Muscle layer of colon (tissue), 2 donors: Measurements from ENCODE around the gene CNN1.

ENCODE experiments used
- H3K27ac ChIP-seq: one replicate; pipeline ENCODE4 v1.7.0; 2013; ENCODE audit warnings: low read depth, mild to moderate bottlenecking, low read length, moderate library complexity
- H3K27me3 ChIP-seq, 2 donors: one replicate each; pipeline ENCODE4 v1.7.0; 2013; ENCODE audit warnings: low read length in 2 of 2, mild to moderate bottlenecking in 2 of 2; ENCODE audit not compliant: insufficient read depth in 2 of 2, control insufficient read depth in 1 of 2
- H3K36me3 ChIP-seq: one replicate; pipeline ENCODE4 v1.7.0; 2013; ENCODE audit warnings: mild to moderate bottlenecking, low read length; ENCODE audit not compliant: insufficient read depth
- H3K4me1 ChIP-seq: one replicate; pipeline ENCODE4 v1.7.0; 2013; ENCODE audit warnings: mild to moderate bottlenecking, low read length; ENCODE audit not compliant: insufficient read depth
- H3K4me3 ChIP-seq, 2 donors: one replicate each; pipeline ENCODE4 v1.7.0; 2013; ENCODE audit warnings: low read length in 2 of 2, low read depth in 1 of 2, mild to moderate bottlenecking in 1 of 2, moderate library complexity in 1 of 2
- H3K9ac ChIP-seq: one replicate; pipeline ENCODE4 v1.7.0; 2013; ENCODE audit warnings: low read length
- H3K9me3 ChIP-seq: one replicate; pipeline ENCODE4 v1.7.0; 2013; ENCODE audit warnings: mild to moderate bottlenecking, low read length
- donor health status: abdominal sarcoma.
- donor health status: Adenocarcinoma of cecum.

The CNN1 gene

DNA sequence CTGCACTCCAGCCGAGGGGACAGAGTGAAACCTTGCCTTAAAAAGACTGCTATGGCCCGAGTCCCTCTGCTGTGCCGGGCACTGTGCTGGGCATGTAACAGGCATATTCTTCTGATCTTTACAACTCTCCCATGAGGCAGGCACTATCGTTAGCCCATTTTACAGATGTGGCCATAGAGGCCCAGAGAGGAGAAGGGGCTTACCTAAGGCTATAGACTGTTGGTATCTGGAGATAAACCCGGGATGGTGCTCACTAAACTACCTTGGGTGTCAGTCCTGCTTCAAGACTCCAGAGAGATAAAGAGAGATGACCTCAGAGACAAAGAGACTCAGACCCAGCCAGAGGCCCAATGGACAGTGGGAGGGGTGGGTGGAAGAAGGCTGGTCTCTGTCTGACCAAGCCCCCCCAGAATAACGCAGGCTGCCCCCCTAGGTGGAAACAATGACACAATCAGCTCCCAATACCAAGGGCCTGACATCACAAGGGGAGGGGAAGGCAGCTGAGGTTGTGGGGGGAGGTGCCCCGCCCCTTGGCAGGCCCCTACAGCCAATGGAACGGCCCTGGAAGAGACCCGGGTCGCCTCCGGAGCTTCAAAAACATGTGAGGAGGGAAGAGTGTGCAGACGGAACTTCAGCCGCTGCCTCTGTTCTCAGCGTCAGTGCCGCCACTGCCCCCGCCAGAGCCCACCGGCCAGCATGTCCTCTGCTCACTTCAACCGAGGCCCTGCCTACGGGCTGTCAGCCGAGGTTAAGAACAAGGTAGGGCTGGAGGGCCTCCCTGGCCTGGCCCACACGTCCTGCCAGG is at the start of gene CNN1:
TSS of gene CNN1 (plus strand) at position 620 of the 805 bp plus-strand sequence. CDS start at position 697, 77 bp downstream.
- Histone ChIP-seq H3K9me3 (no peaks in the 10 kb centered on the region), H3K27ac (peak within 1 kb of the TSS; percentile 75), H3K4me3 (peak within 1 kb of the TSS; percentile 30 to 98), H3K36me3 (peaks cover 12% of the 10 kb centered on the region), H3K9ac (peak within 1 kb of the TSS; percentile 100), H3K27me3 (no peaks in the 10 kb centered on the region), H3K4me1 (peaks cover 22% of the 10 kb centered on the region)

DNA sequence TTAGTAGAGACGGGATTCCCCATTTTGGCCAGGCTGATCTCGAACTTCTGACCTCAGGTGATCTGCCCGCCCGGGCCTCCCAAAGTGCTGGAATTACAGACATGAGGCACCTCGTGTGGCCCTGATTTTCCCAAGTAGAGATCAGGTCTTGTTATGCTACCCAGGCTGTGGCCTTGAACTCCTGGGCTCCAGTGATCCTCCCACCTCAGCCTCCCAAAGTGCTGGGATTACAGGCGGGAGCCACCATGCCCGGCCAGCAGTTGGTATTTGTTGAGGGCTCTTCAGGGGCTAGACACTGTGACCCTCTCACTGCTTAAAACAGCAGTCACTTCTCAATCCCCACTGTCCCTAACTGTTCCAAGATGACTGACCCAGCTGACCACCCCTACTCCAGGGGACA is 49.3 kb upstream of the CNN1 start:
- Histone ChIP-seq H3K27ac (no peak overlapping the region), H3K4me3 (no peak overlapping the region), H3K36me3 (no peaks in the 10 kb centered on the region), H3K4me1 (no peaks in the 10 kb centered on the region), H3K27me3 (peaks cover 0 to 17% of the 10 kb centered on the region in 2 donors), H3K9ac (no peak overlapping the region), H3K9me3 (no peaks in the 10 kb centered on the region)

DNA sequence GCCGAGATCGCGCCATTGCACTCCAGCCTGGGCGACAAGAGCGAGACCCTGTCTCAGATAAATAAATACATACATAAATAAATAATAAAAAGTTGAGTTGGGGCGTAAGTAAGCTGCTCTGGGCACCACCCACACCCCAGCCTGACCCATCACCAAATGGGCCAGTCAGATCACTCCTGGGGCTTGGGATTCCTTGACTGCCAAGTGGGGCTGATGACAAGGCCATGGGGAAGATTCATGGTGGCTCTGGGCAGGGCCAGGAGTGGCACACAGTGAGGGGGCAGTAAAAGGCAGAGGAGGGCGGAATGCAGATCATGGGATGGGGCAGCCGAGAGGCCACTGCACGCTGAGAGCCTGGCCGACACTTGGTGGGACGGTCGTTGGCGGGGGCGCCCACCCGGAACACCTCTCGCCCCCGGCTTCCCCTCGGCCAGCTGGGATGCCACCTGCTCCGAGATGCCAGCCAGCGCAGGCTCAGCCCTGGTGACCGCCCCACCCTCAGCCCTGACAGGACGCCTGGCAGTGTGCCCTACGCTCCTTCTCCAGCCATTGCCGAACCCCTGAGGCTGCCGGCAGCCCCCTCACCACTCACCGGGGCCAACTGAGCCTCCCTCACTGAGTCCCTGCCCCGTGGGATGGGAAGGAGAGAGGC is 43.9 kb upstream of the CNN1 start:
- Histone ChIP-seq H3K36me3 (peaks cover 11% of the 10 kb centered on the region), H3K9me3 (no peaks in the 10 kb centered on the region), H3K4me3 (no peak overlapping the region), H3K27ac (no peak overlapping the region), H3K9ac (no peak overlapping the region), H3K4me1 (no peaks in the 10 kb centered on the region), H3K27me3 (no peaks in the 10 kb centered on the region)

DNA sequence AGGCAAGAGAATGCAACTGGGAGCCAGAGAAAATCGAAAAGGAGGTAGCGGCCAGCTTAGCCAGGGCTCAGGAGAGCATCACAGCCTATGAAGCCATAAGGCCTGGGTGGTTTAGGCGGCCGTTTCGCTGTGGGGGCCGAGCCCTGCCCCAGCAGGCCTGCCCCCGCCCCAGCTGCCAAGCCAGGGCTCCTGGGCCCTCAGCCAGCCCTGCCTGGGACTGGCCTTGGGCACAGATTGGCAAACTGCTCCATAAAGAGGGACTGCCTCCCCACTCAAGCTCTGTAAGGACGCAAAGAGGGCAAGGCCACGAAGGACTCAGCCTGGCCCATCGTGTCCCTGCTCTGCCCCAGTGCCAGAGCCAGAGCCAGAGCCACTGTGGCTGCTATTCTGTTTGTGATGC is 43.2 kb upstream of the CNN1 start:
- H3K27me3 ChIP-seq, result no peaks in the 10 kb centered on the region
- no peak overlapping the region for H3K27ac ChIP-seq
- no peak overlapping the region for H3K4me3 ChIP-seq
- H3K9ac ChIP-seq, result no peak overlapping the region
- no peaks in the 10 kb centered on the region for H3K4me1 ChIP-seq
- no peaks in the 10 kb centered on the region for H3K9me3 ChIP-seq
- peaks cover 11% of the 10 kb centered on the region for H3K36me3 ChIP-seq

DNA sequence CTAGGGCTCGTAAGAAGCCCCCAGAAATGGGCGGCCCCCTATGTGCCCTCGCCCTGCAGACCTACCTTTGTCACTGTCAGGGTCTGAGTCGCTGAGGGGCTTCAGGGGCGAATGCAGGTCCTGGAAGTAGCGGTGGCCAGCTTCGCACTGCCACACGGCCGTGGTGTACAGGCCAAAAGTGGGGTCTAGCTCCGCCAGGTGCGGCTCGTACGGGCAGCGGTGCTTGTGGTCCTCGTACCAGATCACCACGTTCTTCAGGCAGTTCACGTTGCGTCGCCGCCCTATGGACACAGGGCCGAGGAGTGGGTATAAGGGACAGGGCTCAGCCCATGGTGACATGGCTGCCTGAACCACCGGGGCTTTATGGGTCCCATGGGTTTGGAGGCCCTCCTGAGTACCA is 42.8 kb upstream of the CNN1 start:
- Histone ChIP-seq H3K4me3 (no peak overlapping the region), H3K9me3 (no peaks in the 10 kb centered on the region), H3K9ac (no peak overlapping the region), H3K27me3 (no peaks in the 10 kb centered on the region), H3K4me1 (no peaks in the 10 kb centered on the region), H3K36me3 (peaks cover 11% of the 10 kb centered on the region), H3K27ac (no peak overlapping the region)

DNA sequence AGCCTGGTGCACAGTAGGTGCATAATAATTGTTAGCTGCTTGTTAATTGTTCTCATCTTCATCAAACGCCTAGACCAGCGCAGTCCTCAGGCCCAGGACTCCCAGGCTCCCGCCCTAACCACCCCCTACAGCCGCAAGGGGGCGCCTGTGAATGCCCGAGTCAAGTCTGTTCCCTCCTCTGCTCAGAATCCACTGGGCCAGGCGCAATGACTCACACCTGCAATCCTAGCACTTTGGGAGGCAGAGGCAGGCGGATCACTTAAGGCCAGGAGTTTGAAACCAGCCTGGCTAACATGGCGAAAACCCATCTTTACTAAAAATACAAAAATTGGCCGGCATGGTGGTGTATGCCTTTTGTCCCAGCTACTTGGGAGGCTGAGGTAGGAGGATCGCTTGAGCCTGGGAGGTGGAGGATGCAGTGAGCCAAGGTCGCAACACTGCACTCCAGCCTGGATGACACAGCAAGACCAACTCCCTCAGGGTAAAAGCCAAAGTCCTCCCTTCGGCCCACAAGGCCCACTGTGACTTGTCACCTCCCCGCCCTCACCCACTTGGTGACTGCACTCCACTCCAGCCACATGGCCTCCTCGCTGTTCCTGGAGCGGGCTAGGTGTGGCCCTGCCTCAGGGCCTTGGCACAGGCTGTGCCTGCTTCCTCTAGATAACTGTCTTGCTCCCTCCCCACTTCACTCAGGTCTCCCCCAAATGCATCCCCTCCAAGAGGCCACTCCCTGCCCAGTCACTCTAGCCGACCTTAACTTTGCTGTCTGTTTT is 42.1 kb upstream of the CNN1 start:
- H3K4me1 ChIP-seq, result no peaks in the 10 kb centered on the region
- H3K4me3 ChIP-seq, result no peak overlapping the region
- H3K9ac ChIP-seq, result no peak overlapping the region
- no peaks in the 10 kb centered on the region for H3K9me3 ChIP-seq
- peaks cover 11% of the 10 kb centered on the region for H3K36me3 ChIP-seq
- no peak overlapping the region for H3K27ac ChIP-seq
- H3K27me3 ChIP-seq, result no peaks in the 10 kb centered on the region

DNA sequence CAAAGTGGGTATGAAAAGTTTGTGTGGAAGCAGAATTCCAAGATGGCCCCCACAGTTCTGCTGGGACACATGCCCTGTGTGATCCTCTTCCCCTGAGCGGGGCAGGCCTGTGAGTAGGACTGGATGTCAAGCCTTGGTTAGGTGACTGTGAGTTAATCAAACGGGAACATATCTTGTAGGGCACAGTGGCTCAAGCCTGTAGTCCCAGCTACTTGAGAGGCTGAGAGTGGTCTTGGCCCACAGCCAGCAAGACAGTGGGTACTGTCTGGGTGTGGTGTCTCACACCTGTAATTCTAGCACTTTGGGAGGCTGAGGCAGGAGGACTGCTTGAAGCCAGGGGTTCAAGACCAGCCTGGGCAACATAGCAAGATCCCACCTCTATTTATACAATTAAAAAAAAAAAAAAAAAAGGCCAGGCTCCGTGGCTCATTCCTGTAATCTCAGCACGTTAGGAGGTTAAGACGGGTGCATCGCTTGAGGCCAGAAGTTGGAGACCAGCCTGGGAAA is 39.4 kb upstream of the CNN1 start:
- Histone ChIP-seq H3K27ac (no peak overlapping the region), H3K9ac (no peak overlapping the region), H3K4me1 (peaks cover under 1% of the 10 kb centered on the region), H3K27me3 (no peaks in the 10 kb centered on the region), H3K4me3 (no peak overlapping the region), H3K36me3 (peaks cover 11% of the 10 kb centered on the region), H3K9me3 (no peaks in the 10 kb centered on the region)

DNA sequence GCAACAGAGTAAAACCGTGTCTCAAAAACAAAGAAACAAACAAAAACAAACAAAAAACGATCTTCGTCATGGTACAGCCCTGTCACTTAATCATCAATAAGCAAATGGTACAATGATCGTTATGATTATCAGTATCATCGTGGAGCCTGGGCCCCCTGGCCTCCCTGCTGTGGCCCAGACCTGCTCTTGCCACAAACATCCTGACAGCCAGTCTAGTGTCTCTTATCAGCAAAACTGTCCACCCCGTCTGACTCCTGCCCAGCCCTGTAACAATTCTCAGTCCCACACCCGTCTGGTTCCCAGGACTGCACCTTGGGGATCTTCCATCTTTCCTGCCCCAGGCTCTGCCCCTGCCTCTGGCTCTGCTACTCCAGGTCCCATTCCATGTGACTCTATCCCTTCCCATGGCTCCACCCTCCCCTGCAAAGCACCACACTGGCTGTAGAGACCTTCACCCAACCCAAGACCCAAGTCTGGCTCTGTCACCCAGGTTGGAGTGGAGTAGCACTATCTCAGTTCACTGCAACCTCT is 38.7 kb upstream of the CNN1 start:
- peaks cover 11% of the 10 kb centered on the region for H3K36me3 ChIP-seq
- no peak overlapping the region for H3K27ac ChIP-seq
- H3K27me3 ChIP-seq, result no peaks in the 10 kb centered on the region
- H3K4me3 ChIP-seq, result no peak overlapping the region
- H3K4me1 ChIP-seq, result peaks cover 7% of the 10 kb centered on the region
- H3K9me3 ChIP-seq, result no peaks in the 10 kb centered on the region
- no peak overlapping the region for H3K9ac ChIP-seq

DNA sequence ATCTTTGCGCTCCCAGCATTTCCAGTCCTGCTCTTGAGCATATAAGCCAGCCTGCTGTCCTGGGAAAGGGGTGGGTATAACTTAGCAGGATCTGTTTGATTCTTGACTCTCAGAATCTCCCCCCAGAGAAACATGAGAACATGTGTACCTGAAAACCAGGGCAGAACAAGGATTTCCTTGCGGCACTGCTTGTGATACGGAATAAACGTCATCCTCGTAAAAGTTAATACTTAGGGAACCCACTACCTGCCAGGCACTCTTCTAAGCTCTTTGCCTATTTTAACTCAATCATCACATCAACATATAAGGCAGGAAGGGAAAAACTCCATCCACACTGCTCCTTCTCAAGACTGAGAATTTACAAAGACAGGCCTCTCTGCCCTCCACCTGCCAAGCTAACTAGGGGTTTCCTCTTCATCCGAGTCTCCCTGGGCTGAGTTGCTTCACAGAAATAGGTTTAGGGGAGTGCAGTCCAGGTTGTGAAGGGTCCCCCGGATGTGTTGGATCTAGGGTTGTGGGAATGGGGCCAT is 34.1 kb upstream of the CNN1 start:
- peak overlapping the region; percentile 44 for H3K9ac ChIP-seq
- H3K4me3 ChIP-seq, result peak overlapping the region; percentile 75 to 78
- H3K4me1 ChIP-seq, result peaks cover 7% of the 10 kb centered on the region
- no peaks in the 10 kb centered on the region for H3K27me3 ChIP-seq
- no peaks in the 10 kb centered on the region for H3K9me3 ChIP-seq
- H3K27ac ChIP-seq, result peak overlapping the region; percentile 85
- no peaks in the 10 kb centered on the region for H3K36me3 ChIP-seq

DNA sequence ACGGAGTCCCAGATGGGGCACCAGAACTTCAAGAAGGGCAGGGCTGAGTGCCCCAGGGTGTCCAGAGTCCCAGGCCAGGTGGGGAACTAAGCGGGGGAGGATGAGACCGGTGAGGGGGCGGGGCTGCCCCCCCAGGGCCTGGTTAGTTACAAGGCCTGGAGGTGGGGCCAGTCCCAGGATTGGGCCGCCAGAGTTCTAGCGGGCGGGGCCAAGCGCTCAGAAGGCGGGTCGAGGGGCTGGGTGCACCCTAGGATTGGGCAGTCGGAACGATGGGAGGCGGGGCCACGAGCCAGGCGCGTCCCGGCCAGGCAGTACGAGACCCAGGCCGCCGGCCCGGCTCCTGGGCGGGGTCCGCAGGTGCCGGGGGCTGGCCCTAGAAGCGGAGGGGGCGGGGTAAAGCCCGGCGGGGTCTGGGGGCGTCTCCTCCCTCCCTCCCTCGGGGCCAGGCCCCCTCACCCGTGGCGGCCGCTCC is 33.6 kb upstream of the CNN1 start:
- Histone ChIP-seq H3K27ac (peak overlapping the region; percentile 85), H3K4me1 (peaks cover 7% of the 10 kb centered on the region), H3K4me3 (peak overlapping the region; percentile 75 to 78), H3K27me3 (no peaks in the 10 kb centered on the region), H3K9ac (peak overlapping the region; percentile 53), H3K9me3 (no peaks in the 10 kb centered on the region), H3K36me3 (no peaks in the 10 kb centered on the region)
